Measurements from ENCODE around the gene GTF2F2.
"Not testable (repeated sequence)": the region's sequence is repeated elsewhere in the genome, so short reads cannot be mapped to it uniquely, and the experiment has no call there.

GTF2F2 gene

GRCh38 chr13:45180713-45181601 lies 60.6 kb downstream of the GTF2F2 start:
- no peak for DNase-seq

GRCh38 chr13:45184693-45185092 lies 64.4 kb downstream of the GTF2F2 start:
- no peak for DNase-seq

DNA sequence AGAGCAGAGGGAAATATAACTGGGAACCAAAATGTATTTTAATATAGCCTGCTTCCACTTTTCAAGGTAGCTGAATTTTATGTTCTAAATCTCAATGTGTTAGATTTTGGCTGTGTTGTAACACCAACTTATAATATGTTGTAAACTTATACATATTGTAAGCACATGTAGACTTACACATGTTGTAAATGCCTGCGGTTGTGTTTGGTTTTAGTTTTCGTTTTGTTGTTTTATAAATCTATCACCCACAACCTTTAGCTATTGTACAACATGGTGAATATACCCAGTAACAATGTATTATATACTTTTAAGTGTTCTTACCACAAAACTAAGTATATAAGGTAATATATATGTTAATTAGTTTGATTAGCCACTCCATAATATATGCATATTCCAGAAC lies 65.0 kb downstream of the GTF2F2 start:
- no peak for DNase-seq

- DNase-seq, result not testable (repeated sequence)
These were observed 68.8 kb downstream of the GTF2F2 start for GRCh38 chr13:45189077-45189476.

- DNase-seq, result not testable (repeated sequence)
These were observed 69.2 kb downstream of the GTF2F2 start for GRCh38 chr13:45189511-45189910.

GRCh38 chr13:45191874-45192273 lies 71.6 kb downstream of the GTF2F2 start:
- no peak for DNase-seq

DNA sequence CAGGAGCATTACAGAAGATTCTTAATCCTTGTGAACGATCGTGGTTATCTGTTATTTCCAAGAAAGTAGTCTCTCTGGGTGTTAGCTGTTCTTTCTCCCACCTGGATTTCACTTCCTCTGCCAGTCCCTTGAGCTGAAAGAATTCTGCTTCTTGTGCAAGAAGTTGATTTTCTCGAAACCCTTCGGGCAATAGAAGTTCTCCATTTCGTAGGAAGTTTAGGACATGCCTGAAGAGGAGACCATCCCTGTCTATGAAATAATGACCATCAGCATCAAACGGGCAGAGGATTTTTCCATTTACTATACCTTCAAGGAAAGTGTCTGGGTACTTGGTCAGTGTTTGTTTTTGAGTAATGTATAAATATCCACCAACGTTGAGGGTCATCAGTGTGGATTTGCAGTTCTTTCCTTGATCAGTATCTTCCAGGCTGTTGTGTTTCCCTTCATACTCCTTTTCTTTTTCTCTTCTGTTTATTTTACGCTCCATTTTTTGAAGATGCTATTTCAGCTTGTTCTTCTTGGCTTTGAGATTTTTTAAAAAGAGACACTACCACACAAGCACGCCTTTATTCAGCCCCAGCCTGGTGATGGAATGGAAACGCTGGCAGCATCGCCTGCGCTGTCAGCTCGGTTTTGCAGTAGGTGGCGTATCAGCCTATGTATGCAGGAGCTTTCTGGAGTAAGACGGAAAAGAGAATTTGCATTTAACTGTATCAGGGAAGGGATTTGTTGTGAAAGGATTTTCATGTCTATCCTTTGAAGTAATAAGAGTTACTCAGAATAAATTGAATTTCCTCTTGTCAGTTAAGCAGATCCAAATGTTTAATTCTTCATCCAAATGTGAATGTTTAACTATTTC lies 74.0 kb downstream of the GTF2F2 start:
- no peak for DNase-seq

DNA sequence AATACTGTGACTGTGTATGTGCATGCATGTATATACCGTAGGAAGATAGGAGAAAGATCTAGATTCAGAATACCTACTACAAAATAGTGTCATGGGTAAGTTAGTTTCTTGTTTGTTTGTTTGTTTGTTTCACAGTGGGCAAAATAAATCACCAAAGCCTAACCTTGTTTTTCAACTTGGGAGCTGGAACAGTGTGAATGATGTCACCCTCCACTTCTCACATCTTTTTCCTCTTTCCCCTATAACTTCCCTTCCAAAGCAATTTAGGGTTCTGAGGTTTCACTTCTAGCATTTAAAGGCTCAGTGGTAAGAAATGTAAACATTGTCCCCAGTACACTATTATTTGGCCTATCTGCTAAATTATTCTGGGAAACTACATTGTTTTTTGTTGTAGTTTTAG lies 75.1 kb downstream of the GTF2F2 start:
- DNase-seq, result no peak

DNA sequence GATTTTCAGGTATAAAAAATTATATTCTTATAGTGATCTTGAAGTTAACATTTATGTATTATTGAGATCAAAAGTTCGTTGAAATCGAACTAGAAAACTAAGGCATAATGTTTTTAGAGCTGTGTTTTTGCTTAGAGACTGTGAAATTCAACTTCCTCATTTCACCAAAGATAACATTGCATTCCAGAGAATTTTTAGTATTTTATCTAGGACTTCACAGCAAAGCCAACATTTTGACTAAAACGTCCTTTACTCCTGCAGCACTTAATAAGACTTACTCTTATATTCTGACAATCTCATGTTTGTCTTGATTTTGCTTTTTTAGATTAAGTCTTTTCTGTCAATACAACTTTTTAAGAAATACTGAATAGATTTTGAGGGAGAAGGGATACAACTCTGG lies 75.8 kb downstream of the GTF2F2 start:
- DNase-seq, result no peak

- DNase-seq, result no peak
These were observed 76.3 kb downstream of the GTF2F2 start for GRCh38 chr13:45196622-45197021.

- DNase-seq, result no peak
These were observed 77.7 kb downstream of the GTF2F2 start for GRCh38 chr13:45198041-45198440.

DNA sequence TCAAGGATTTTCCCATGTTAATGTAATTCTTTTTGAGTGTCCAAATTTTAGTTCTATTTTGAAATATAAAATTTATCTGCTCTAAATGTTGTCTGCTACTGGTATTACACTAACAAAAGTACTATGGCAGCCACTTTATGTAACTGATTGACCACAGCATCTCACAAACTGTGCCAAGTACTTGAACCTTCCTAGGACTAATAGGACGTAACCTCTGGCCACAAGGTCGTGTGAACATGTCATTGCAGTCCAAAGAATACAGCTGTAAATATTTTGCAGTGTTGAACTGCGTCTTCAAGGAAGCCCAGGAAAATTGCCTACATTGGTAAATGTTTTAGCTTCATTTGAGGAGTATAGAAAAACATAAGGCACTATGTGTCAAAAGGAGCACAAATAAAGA lies 78.6 kb downstream of the GTF2F2 start:
- no peak for DNase-seq

DNA sequence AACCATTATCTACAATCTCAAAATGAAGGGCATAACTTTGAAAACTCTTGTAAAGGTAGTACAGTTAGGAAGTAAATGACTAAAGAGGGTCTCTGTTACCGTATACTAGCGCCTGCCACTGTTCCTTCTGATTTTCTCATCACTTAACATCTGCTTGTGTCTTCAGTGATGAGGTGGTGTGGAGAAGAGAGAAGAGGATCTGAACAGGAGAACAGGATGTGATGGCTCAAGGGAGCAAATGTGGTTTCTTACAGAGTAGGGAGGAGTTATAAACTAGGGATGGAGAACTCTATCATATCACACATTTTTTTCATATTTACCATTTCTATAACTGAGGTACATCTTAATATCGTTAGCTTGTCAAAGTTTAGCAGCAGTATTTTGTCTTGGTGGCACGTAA lies 79.4 kb downstream of the GTF2F2 start:
- DNase-seq, result no peak

DNA sequence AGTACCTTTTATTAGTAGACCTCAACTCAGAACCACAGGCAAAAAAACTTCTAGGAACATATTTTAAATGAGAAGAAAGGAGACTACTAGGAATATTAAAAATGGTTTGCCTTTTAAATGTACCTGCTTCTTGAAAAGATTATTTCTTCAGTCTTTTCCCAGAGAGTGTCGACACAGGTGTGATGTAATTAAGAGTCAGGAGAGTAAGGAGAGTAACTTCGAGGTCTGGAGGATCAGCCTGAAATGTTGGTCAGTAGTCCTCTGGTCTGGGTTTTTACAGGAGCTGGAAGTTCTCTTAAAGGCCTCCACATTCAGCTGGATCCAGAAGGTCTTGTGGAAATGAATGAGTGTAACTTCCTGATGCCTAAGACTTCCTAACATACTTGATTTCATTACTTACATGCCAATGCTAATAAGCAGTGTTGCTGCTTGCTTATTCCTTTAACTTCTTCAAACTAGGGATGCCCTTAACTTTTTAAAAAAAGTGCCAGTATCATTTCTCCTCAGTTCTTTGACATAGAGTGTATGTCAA lies 80.5 kb downstream of the GTF2F2 start, which contains the start of gene KCTD4:
Gene KCTD4 (minus strand): TSS at position 345 of the 532 bp plus-strand sequence. CDS start 6,478 bp downstream, outside the sequence.
- DNase-seq, result no peak

DNA sequence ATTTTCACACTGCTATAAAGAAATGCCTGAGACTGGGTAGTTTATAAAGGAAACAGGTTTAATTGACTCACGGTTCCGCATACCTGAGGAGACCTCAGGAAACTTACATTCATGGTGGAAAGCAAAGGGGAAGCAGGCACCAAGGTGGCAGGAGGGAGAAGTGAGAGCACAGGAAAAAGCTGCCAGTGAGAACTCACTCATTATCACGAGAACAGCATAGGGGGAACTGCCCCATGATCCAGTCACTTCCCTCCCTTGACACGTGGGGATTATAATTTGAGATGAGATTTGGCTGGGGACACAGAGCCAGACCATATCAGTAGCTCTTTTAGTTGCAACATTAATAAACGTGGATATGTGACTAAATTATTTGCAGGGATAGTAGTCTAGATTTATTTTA lies 84.8 kb downstream of the GTF2F2 start:
- no peak for DNase-seq

DNA sequence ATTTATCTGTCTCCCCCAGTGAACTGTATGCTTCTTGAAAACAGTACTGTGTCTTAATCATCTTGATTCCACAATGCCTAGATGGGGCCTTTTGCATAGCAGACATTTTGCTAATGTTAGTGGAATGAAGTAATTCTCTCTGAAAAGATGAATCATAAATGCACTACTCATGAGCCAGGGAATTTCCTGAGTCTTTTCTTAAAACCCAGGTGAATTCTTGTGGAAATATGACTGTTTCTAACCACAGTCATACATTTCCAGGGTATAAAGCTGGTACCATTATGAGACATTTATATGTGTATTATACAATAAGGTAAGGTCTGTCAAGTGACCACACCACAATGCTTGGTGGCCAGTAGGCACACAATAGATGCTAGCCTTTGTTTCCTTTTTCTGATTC lies 86.0 kb downstream of the GTF2F2 start:
- no peak for DNase-seq

DNA sequence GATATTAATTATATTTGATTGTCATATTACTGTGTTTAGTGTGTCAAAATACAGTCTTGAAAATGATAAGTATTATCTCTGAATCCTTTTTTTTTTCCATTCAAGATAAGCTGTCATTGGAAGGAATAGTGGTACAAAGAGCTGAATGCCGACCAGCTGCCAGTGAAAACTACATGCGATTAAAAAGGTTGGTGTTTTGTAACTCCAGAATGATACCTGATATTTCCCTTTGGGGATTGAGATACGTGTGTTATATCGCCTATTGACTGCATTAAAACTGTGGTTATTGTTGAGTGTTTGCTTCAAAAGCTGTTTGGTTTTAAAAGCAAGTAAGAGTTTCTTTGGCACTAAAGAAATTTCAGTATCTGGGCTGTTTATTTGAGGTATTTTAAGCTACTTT lies 87.0 kb downstream of the GTF2F2 start:
- no peak for DNase-seq

GRCh38 chr13:45208132-45208531 lies 87.8 kb downstream of the GTF2F2 start:
- no peak for DNase-seq

- DNase-seq, result no peak
These were observed 88.9 kb downstream of the GTF2F2 start for GRCh38 chr13:45209229-45209628.

GRCh38 chr13:45215392-45216077 lies 95.2 kb downstream of the GTF2F2 start:
- DNase-seq, result no peak

- no peak for DNase-seq
These were observed 95.9 kb downstream of the GTF2F2 start for GRCh38 chr13:45216193-45216592.

DNA sequence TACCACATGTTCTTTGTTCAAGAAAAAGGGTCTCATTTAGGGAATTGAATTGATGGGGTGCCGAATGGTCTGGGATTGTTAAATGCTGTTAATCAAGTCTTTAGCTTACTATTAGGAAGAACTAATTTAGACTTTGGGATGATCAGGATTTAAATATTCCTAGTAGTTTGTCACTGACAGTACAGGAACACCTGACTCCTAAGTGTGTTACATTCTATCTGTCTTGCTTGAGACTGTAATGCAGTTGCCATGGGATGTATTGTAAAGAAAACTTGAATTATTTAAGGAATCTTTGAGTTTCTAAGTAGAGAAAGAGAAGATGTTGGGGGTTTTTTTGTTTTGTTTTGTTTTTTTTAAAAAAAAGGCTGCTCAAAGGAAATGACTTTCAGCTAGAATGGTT lies 98.4 kb downstream of the GTF2F2 start:
- DNase-seq, result no peak

Measured in cortex of kidney (tissue), 1 donor.